Left lung (tissue), 14 donors: ENCODE results near the gene SLC6A16. TPM values are rescaled to one million over a fixed set of nuclear protein-coding genes. Genes with fewer than 3 reads are reported as not detected.
"Not testable (repeated sequence)": the region's sequence is repeated elsewhere in the genome, so short reads cannot be mapped to it uniquely, and the experiment has no call there.

Experiments used
- ATAC-seq: fragments of 200-7000 bp; cut with Tn5 transposase; one replicate; pipeline ENCODE4 v1.9.1; 2020; ENCODE audit warnings: moderate library complexity
- DNase-seq, 4 donors: peaks; one replicate each; pipeline ENCODE4 v3.0.0-alpha.2; 2013 to 2020
- H3K27ac ChIP-seq, 2 donors: fragments of 200-600 bp; sonication (generic) in 1 of 2; one replicate each; pipeline versions ENCODE4 v1.5.0 to v1.8.0; 2020 to 2021
- H3K27me3 ChIP-seq, 2 donors: fragments of 200-600 bp; sonication (generic) in 1 of 2; one replicate each; pipeline versions ENCODE4 v1.5.0 to v1.8.0; 2020 to 2021
- H3K36me3 ChIP-seq, 2 donors: fragments of 200-600 bp; sonication (generic) in 1 of 2; one replicate each; pipeline versions ENCODE4 v1.5.0 to v1.8.0; 2020 to 2021
- H3K4me1 ChIP-seq, 2 donors: fragments of 200-600 bp; one replicate each; pipeline ENCODE4 v1.8.0; 2021
- H3K4me3 ChIP-seq, 2 donors: fragments of 200-600 bp; sonication (generic) in 1 of 2; one replicate each; pipeline versions ENCODE4 v1.5.0 to v1.8.0; 2020 to 2021; ENCODE audit warnings: mild to moderate bottlenecking in 1 of 2
- H3K9me3 ChIP-seq, 2 donors: fragments of 200-600 bp; sonication (generic) in 1 of 2; one replicate each; pipeline versions ENCODE4 v1.5.0 to v1.8.0; 2020 to 2021
- intact Hi-C, 2 donors: fragments of 100-400 bp; cut with DNase I; formaldehyde crosslinking; loops; one replicate each; pipeline versions ENCODE4 v1.11.2 to v1.14.2; 2022
- long read RNA-seq, 12 donors: library from polyadenylated mRNA in 2 of 12; unstranded in 2 of 12; transcript quantifications; one replicate each; pipeline ENCODE4 v2.0.0 and lab custom pipeline, GENCODE V29; 2019 to 2026
- polyA plus RNA-seq, 6 donors: library from polyadenylated mRNA; unstranded; fragments of 120-200 nt; gene quantifications; one replicate each; pipeline ENCODE4 v1.2.1, GENCODE V29; 2013; ENCODE audit not compliant: insufficient read length in 6 of 6
- total RNA-seq, 2 donors: library from RNA; stranded (reverse); fragmentation: NEBNext Ultra II Directional; extraction: Animal tissue kit (Norgen Biotek cat#: 25700); gene quantifications; one replicate each; pipeline ENCODE4 v1.2.1, GENCODE V29; 2021
- TF ChIP-seq, protein P1 (sequence below), 2 donors: fragments of 200-600 bp; sonication (generic) in 1 of 2; IDR thresholded peaks; one replicate each; pipeline versions ENCODE4 v1.5.0 to v1.8.0; 2021; ENCODE audit warnings: antibody characterized with exemption in 2 of 2
- donor health status: DM: no; HTN: yes; CAD: no.
- donor health status: DM: no; HTN: no; CAD: no.

Gene SLC6A16
- total RNA-seq (1 to 10 TPM in 1 of 2 donors, under 1 TPM in 1; 0.52 to 1.0 TPM), polyA plus RNA-seq (1 to 10 TPM; 2.5 to 6.2 (median 4.3) TPM)
- long read RNA-seq, donor 1, result 0 reads
- long read RNA-seq, donor 2, result 0 reads
- long read RNA-seq, donor 3, result 0 reads
- long read RNA-seq, donor 4, result 0 reads
- long read RNA-seq, donor 5, result 0 reads
- long read RNA-seq, donor 6, result 0 reads
- long read RNA-seq, donor 7, result 0 reads
- long read RNA-seq, donor 8, result 0 reads
- long read RNA-seq, donor 9, result 0 reads
- long read RNA-seq, donor 10, result 0 reads
- long read RNA-seq, donor 11, result 0 reads
- long read RNA-seq, donor 12, result 0 reads

DNA sequence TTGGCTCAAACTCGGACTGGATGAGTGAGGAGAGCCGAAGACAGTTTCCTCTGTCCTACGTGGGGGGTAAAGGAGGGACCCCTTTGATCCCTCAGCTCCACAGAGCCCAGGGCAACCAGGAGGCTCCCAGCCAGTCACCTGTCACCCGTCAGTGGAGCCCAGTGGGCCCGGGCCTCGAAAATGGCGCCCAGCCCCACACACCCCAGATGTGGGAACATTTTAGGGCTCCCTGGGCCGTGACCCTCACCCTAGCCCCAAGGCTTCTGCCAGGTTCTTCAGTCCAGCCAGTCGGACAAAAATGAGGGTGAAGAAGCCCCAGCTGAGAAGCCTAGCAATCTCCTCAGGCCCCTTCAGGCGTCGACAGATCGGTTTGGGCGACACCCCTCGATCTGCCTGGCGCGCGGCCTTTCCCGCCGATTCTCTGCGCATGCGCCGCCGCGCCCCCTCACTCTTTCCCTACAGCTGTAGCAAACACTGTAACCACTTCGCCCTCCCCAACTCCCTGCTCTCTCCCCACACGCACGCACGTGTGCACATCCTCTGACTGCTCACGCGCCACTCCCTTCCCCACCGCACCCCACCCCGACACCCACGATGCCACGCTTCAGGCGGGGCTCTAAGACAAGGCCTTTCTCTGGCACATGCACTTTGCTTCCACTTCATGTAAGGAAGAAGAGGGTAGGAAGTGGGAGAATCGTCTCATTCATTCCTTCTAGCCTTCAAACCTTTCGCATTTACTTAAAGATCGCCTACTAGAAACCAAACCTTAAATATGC, at the start of gene SLC6A16:
Gene SLC6A16, minus strand, starts transcription at position 391 of the 776 bp plus-strand sequence. CDS start 13,844 bp downstream, outside the sequence.
- H3K27me3 ChIP-seq, result no peaks in the 10 kb centered on the region
- no peak within 1 kb of the TSS for H3K4me3 ChIP-seq
- H3K4me1 ChIP-seq, result no peaks in the 10 kb centered on the region
- intact Hi-C loops, result no loop called here
- ATAC-seq (no peak), DNase-seq (no peak)
- peaks cover 0 to 6% of the 10 kb centered on the region in 2 donors for H3K36me3 ChIP-seq
- TF ChIP-seq, protein P1, sequence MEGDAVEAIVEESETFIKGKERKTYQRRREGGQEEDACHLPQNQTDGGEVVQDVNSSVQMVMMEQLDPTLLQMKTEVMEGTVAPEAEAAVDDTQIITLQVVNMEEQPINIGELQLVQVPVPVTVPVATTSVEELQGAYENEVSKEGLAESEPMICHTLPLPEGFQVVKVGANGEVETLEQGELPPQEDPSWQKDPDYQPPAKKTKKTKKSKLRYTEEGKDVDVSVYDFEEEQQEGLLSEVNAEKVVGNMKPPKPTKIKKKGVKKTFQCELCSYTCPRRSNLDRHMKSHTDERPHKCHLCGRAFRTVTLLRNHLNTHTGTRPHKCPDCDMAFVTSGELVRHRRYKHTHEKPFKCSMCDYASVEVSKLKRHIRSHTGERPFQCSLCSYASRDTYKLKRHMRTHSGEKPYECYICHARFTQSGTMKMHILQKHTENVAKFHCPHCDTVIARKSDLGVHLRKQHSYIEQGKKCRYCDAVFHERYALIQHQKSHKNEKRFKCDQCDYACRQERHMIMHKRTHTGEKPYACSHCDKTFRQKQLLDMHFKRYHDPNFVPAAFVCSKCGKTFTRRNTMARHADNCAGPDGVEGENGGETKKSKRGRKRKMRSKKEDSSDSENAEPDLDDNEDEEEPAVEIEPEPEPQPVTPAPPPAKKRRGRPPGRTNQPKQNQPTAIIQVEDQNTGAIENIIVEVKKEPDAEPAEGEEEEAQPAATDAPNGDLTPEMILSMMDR (IDR thresholded peaks at IDR 0.05), result no peak
- H3K27ac ChIP-seq, result no peak within 1 kb of the TSS
- peaks cover 0 to 17% of the 10 kb centered on the region in 2 donors for H3K9me3 ChIP-seq

DNA sequence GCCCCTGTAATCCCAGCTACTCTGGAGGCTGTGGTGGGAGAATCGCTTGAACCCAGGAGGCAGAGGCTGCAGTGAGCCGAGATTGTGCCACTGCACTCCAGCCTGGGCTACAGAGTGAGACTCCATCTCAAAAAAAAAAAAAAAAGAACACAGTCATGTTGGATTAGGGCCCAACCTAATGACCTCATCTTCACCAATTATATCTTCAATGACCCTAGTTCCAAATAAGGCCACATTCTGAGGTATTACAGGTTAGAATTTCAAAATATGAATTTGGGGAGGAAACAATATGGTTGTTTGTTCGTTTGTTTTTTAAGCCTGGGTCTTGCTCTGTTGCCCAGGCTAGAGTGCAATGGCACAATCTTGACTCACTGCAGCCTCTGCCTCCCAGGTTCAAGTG, 48.2 kb upstream of the SLC6A16 start:
- H3K27ac ChIP-seq, H3K27me3 ChIP-seq, intact Hi-C loops, H3K4me3 ChIP-seq, H3K36me3 ChIP-seq, DNase-seq, H3K4me1 ChIP-seq, ATAC-seq: not testable (repeated sequence)
- peaks cover 0 to 26% of the 10 kb centered on the region in 2 donors for H3K9me3 ChIP-seq

DNA sequence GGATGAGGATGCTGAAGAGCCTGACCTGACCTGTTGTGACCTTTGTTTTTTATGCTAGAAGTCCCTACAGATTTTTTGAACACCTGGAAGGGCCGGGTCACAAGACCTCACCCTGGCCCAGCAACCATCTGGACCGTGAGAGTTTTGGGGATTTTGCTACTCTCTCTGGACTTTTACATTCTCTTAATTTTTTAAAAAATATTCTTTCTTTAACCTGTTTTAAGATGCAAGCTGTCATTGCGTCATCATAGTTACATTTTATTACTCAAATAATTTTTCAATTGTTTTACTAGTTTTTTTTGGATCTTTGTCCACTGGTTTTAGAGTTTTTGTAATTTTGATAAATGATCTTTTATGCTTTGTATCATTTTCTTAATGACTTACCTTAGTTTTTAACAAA, 46.2 kb upstream of the SLC6A16 start:
- TF ChIP-seq, protein P1 (IDR thresholded peaks at IDR 0.05), result no peak
- Histone ChIP-seq H3K9me3 (peaks cover 0 to 27% of the 10 kb centered on the region in 2 donors), H3K27me3 (no peaks in the 10 kb centered on the region), H3K4me1 (no peaks in the 10 kb centered on the region), H3K4me3 (no peak overlapping the region), H3K27ac (no peak overlapping the region), H3K36me3 (no peaks in the 10 kb centered on the region)
- intact Hi-C loops, result no loop called here
- DNase-seq, result no peak
- ATAC-seq, result no peak

DNA sequence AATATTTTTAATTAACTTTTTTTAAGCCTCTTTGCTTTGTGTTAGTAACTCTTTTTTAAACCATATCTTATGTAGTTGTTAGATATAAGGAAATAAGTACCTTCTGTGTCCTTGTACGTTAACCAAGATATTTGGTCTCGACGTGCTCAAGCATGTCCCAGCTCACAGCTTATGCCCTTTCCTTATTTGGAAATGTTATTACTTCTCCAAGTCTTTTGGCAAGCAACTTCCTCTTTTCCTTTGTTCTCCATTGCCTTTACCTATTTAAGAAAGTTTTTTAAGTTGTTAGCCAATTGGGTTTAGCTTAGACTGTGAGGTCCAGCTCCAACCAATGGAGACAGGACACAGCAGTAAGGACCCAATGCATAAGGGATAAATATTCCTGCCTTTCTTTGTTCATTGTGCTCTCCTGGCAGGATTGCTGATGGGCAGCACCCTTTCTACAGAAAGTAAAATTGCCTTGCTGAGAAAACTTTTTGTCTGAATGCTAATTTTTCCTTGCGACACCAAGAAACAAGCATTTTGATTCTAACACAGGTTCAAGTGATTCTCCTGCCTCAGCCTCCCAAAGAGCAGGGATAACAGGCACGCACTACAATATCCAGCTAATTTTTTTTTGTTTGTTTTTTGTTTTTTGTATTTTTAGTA, 43.8 kb upstream of the SLC6A16 start:
- Histone ChIP-seq H3K27ac (no peak overlapping the region), H3K27me3 (peaks cover 0 to 9% of the 10 kb centered on the region in 2 donors), H3K4me1 (peaks cover 2 to 4% of the 10 kb centered on the region in 2 donors), H3K36me3 (no peaks in the 10 kb centered on the region), H3K9me3 (peaks cover 0 to 27% of the 10 kb centered on the region in 2 donors), H3K4me3 (no peak overlapping the region)
- DNase-seq (no peak), ATAC-seq (no peak)
- intact Hi-C loops, result no loop called here
- TF ChIP-seq, protein P1 (IDR thresholded peaks at IDR 0.05), result no peak

DNA sequence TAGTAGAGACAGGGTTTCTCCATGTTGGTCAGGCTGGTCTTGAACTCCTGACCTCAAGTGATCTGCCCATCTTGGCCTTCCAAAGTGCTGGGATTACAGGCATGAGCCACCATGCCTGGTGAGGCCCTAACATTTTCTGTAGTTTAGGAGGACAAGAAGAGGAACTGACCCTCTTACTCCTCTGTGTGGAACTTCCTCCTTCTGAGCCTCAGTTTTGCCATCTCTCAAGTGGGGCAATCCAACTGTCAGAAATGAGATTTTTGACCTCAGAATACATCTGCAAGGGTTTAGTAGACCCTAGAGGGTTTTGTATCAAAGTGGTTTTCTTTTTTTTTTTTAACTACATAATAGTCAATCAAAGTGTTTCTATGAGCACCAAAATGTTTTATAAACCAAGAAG, 41.1 kb upstream of the SLC6A16 start:
- Histone ChIP-seq H3K36me3 (no peaks in the 10 kb centered on the region), H3K4me1 (peaks cover 7 to 20% of the 10 kb centered on the region in 2 donors), H3K9me3 (peaks cover 0 to 27% of the 10 kb centered on the region in 2 donors), H3K27me3 (peaks cover 0 to 36% of the 10 kb centered on the region in 2 donors), H3K4me3 (no peak overlapping the region), H3K27ac (no peak overlapping the region)
- TF ChIP-seq, protein P1 (IDR thresholded peaks at IDR 0.05), result no peak
- no peak for ATAC-seq
- DNase-seq, result no peak
- intact Hi-C loops, result no loop called here
